GM12874 (cell line): ENCODE data around the gene TANK.

Experiments used
- TF ChIP-seq, protein P1 (sequence below): IDR thresholded peaks from 2 replicates; pipeline ENCODE4 v1.5.1; 2011; ENCODE audit warnings: low read depth, mild to moderate bottlenecking, control low read depth, low read length, moderate library complexity; ENCODE audit not compliant: insufficient read depth

The TANK gene

DNA sequence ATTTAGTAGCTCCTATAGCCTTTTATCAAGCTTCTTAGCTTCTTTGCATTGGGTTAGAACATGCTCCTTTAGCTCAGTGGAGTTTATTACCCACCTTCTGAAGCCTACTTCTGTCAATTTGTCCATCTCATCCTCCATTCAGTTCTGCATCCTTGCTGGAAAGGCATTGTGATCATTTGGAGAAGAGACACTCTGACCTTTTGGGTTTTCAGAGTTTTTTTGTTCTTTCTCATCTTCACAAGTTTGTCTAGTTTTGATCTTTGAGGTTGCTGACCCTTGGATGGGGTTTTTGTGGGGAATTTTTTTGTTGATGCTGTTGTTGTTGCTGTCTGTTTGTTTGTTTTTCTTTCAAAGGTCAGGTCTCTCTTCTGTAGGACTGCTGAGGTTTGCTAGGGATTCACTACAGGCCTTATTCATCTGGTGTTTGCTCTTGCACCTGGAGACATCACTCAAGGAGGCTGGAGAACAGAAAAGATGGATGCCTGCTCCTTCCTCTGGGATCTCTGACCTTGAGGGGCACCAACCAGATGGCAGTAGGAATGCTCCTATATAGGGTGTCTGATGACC lies 13.9 kb upstream of the TANK start:
- TF ChIP-seq, protein P1, sequence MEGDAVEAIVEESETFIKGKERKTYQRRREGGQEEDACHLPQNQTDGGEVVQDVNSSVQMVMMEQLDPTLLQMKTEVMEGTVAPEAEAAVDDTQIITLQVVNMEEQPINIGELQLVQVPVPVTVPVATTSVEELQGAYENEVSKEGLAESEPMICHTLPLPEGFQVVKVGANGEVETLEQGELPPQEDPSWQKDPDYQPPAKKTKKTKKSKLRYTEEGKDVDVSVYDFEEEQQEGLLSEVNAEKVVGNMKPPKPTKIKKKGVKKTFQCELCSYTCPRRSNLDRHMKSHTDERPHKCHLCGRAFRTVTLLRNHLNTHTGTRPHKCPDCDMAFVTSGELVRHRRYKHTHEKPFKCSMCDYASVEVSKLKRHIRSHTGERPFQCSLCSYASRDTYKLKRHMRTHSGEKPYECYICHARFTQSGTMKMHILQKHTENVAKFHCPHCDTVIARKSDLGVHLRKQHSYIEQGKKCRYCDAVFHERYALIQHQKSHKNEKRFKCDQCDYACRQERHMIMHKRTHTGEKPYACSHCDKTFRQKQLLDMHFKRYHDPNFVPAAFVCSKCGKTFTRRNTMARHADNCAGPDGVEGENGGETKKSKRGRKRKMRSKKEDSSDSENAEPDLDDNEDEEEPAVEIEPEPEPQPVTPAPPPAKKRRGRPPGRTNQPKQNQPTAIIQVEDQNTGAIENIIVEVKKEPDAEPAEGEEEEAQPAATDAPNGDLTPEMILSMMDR = no peak

DNA sequence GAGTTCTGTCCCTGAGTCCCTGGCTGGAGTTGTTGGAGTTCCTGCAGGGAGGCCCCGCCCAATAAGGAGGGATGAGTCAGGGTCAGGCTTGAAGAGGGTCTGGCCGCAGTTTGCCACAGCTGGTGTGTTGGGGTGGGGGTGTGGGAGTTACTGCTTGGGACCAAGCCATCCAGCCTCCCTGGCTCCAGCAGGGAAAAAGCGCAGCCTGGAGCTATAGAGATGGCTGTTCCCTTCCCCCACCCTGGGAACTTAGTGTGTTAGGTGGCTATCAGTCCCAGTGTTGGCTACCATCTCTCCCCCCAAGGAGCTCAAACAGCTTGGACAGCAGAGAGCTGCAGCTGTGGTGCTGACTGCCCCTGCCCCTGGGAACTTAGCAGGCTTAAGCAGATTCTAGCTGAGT lies 13.2 kb upstream of the TANK start:
- TF ChIP-seq, protein P1 = no peak

DNA sequence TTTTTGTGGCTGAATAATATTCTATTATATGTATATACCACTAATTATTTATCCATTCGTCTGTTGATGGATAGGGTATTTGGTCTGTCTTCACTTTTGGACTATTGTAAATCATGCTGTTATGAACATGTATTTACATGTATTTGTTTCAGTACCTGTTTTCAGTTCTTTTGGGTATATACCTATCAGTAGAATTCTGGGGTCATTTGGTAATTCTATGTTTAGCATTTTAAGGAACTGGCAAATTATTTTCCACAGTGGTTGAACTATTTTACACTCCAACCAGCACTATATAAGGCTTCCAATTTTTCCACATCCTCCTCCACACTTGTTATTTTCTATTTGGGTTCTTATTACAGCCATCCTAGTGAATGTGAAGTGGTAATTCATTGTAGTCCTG lies 12.4 kb upstream of the TANK start:
- TF ChIP-seq, protein P1 = no peak

DNA sequence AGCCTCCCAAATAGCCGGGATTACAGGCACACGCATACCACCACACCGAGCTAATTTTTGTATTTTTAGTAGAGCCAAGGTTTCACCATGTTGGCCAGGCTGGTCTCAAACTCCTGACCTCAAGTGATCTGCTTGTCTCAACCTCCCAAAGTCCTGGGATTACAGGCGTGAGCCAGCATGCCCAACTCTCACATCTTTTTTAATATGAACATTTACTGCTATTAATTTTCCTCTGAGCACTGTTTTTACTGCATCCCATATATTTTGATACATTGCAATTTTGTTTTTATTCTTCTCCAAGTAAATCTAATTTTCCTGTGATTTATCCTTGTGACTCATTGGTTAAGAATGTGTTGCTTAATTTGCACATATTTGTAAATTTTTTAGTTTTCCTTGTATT lies 9.5 kb upstream of the TANK start:
- TF ChIP-seq, protein P1 = no peak

DNA sequence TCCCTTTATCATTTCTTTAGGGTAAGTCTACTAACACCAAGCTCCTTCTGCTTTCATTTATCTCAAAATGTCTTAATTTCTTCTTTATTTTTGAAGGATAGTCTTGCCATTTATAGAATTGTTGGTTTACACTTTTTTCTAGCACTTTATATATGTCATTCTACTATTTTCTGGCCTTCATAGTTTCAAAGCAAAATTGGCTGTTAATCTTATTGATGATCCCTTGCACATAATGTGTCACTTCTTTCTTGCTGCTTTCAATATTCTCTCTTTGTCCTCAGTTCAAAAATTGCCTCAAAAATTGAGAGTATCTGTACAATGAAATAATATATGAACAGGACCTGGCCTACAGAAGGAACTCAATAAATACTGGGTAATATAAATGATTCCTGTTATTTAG lies 7.9 kb upstream of the TANK start:
- TF ChIP-seq, protein P1 = no peak

DNA sequence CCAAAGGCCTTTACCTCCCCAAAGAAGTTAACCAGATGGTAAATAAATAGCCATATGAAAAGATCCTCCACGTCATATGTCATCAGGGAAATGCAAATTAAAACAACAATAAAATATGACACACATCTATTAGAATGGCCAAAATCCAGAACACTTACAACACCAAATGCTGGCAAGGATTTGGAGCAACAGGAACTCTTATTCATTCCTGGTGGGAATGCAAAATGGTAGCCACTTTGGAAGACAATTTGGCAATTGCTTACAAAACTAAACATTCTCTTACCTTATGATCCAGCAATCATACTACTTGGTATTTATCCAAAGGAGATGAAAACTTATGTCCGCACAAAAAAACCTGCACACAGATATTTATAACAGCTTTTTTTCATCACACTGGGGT lies 1.3 kb upstream of the TANK start:
- TF ChIP-seq, protein P1 = no peak

DNA sequence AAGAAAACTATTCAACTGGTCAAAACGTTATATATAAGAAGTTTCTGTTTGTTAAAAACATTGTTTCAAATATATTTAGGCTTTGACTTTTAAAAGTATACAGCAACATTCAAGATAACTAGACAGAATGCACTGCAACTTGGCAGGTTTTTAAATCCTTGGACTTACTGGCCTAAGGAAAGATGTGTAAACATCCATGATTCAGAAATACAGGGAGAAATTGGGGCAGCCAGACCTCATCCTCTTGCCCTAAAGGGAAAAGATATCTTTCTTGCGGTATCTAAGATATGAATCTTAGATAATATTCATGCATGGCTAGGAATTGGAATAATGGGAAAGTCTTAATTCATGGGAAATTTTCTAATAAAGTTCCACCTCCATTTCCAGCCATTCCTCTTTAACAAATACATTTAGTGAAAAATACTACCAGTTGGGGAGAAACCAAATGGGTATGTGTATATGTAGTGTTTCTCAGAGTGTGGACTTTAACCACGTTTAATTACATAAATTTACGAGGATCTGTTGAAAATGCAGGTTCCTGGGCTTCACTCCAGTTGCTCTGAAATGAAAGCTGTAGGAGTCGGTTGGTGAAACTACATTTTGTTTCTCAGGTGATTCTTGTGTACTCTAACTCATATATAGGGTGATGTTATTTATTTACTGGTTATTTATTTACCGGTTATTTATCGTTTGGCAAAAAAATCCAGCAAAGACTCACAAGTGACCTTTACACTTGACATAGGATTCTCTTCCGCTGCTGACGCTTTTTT lies 587 bp upstream of the TANK start:
- TF ChIP-seq, protein P1 = no peak
